Measurements from ENCODE around the gene CRADD.

The CRADD gene

GRCh38 chr12:93912086-93912733, 235.0 kb downstream of the CRADD start:
- DNase-seq (ENCODE audit: low spot score), result no peak
- no peak for TF ChIP-seq CTCF (conservative IDR thresholded peaks at IDR 0.05; ENCODE audit: low read depth)
- POLR2A ChIA-PET (ENCODE audit: low non-redundant PET), result no interaction called here
- H3K27ac ChIP-seq, result no peak overlapping the region
- CTCF ChIA-PET, result no interaction called here

GRCh38 chr12:93913845-93914244, 236.7 kb downstream of the CRADD start:
- no peak overlapping the region for H3K27ac ChIP-seq
- TF ChIP-seq CTCF (conservative IDR thresholded peaks at IDR 0.05; ENCODE audit: low read depth), result no peak
- CTCF ChIA-PET, result no interaction called here
- no peak for DNase-seq (ENCODE audit: low spot score)
- POLR2A ChIA-PET (ENCODE audit: low non-redundant PET), result no interaction called here

- no peak for TF ChIP-seq CTCF (conservative IDR thresholded peaks at IDR 0.05; ENCODE audit: low read depth)
- DNase-seq (ENCODE audit: low spot score), result no peak
- POLR2A ChIA-PET (ENCODE audit: low non-redundant PET), result no interaction called here
- no peak overlapping the region for H3K27ac ChIP-seq
- CTCF ChIA-PET, result no interaction called here
Measured at GRCh38 chr12:93914281-93914680, 237.1 kb downstream of the CRADD start.

GRCh38 chr12:93915411-93915810, 238.2 kb downstream of the CRADD start:
- POLR2A ChIA-PET (ENCODE audit: low non-redundant PET), result no interaction called here
- no peak overlapping the region for H3K27ac ChIP-seq
- TF ChIP-seq CTCF (conservative IDR thresholded peaks at IDR 0.05; ENCODE audit: low read depth), result no peak

GRCh38 chr12:93916402-93916801, 239.2 kb downstream of the CRADD start:
- POLR2A ChIA-PET (ENCODE audit: low non-redundant PET), result no interaction called here
- no peak overlapping the region for H3K27ac ChIP-seq
- CTCF ChIA-PET, result no interaction called here

More at GRCh38 chr12:93915411-93915810, 238.2 kb downstream of the CRADD start:
- no peak for DNase-seq (ENCODE audit: low spot score)
- CTCF ChIA-PET, result no interaction called here

GRCh38 chr12:93918262-93918661, 241.1 kb downstream of the CRADD start:
- TF ChIP-seq CTCF (conservative IDR thresholded peaks at IDR 0.05; ENCODE audit: low read depth), result no peak
- no peak overlapping the region for H3K27ac ChIP-seq
- ChIA-PET CTCF (no interaction called here), POLR2A (ENCODE audit: low non-redundant PET) (no interaction called here)
- DNase-seq (ENCODE audit: low spot score), result no peak

More at GRCh38 chr12:93916402-93916801, 239.2 kb downstream of the CRADD start:
- no peak for DNase-seq (ENCODE audit: low spot score)
- no peak for TF ChIP-seq CTCF (conservative IDR thresholded peaks at IDR 0.05; ENCODE audit: low read depth)
